ENCODE data around the gene SLC39A13. TPM values are rescaled to one million over a fixed set of nuclear protein-coding genes. Genes with fewer than 3 reads are reported as not detected.
A peak's percentile ranks its signal among the peaks of the same experiment; 100 is the strongest.

The SLC39A13 gene
- total RNA-seq, 1 donor from 2014 or later: 117 TPM

GRCh38 chr11:47415091-47415854, 6.9 kb downstream of the SLC39A13 start:
- DNase-seq (ENCODE audit: low read depth): no peak
- H3K36me3 ChIP-seq (ENCODE audit: control insufficient read depth, insufficient read depth, low read length): peaks cover 10% of the 10 kb centered on the region
- H3K4me3 ChIP-seq (ENCODE audit: low read depth, low read length): no peak overlapping the region
- TF ChIP-seq, protein P1, sequence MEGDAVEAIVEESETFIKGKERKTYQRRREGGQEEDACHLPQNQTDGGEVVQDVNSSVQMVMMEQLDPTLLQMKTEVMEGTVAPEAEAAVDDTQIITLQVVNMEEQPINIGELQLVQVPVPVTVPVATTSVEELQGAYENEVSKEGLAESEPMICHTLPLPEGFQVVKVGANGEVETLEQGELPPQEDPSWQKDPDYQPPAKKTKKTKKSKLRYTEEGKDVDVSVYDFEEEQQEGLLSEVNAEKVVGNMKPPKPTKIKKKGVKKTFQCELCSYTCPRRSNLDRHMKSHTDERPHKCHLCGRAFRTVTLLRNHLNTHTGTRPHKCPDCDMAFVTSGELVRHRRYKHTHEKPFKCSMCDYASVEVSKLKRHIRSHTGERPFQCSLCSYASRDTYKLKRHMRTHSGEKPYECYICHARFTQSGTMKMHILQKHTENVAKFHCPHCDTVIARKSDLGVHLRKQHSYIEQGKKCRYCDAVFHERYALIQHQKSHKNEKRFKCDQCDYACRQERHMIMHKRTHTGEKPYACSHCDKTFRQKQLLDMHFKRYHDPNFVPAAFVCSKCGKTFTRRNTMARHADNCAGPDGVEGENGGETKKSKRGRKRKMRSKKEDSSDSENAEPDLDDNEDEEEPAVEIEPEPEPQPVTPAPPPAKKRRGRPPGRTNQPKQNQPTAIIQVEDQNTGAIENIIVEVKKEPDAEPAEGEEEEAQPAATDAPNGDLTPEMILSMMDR (IDR thresholded peaks at IDR 0.05; ENCODE audit: insufficient read depth, low read length, poor library complexity, severe bottlenecking): no peak
- H3K27me3 ChIP-seq (ENCODE audit: control insufficient read depth, insufficient read depth, low read length): no peaks in the 10 kb centered on the region

- H3K4me3 ChIP-seq (ENCODE audit: low read depth, low read length): no peak overlapping the region
- no peaks in the 10 kb centered on the region for H3K27me3 ChIP-seq (ENCODE audit: control insufficient read depth, insufficient read depth, low read length)
- H3K36me3 ChIP-seq (ENCODE audit: control insufficient read depth, insufficient read depth, low read length): peaks cover 10% of the 10 kb centered on the region
- TF ChIP-seq, protein P1 (IDR thresholded peaks at IDR 0.05; ENCODE audit: insufficient read depth, low read length, poor library complexity, severe bottlenecking): no peak
- DNase-seq (ENCODE audit: low read depth): peak; percentile 69
Observed at GRCh38 chr11:47415949-47416472, 7.6 kb downstream of the SLC39A13 start.

GRCh38 chr11:47417712-47418111, 9.3 kb downstream of the SLC39A13 start:
- TF ChIP-seq, protein P1 (IDR thresholded peaks at IDR 0.05; ENCODE audit: insufficient read depth, low read length, poor library complexity, severe bottlenecking): no peak
- no peaks in the 10 kb centered on the region for H3K27me3 ChIP-seq (ENCODE audit: control insufficient read depth, insufficient read depth, low read length)
- H3K4me3 ChIP-seq (ENCODE audit: low read depth, low read length): no peak overlapping the region
- H3K36me3 ChIP-seq (ENCODE audit: control insufficient read depth, insufficient read depth, low read length): peaks cover 14% of the 10 kb centered on the region
- DNase-seq (ENCODE audit: low read depth): no peak

GRCh38 chr11:47418454-47419259, 10.3 kb downstream of the SLC39A13 start:
- H3K36me3 ChIP-seq (ENCODE audit: control insufficient read depth, insufficient read depth, low read length): peaks cover 14% of the 10 kb centered on the region
- TF ChIP-seq, protein P1 (IDR thresholded peaks at IDR 0.05; ENCODE audit: insufficient read depth, low read length, poor library complexity, severe bottlenecking): no peak
- no peak overlapping the region for H3K4me3 ChIP-seq (ENCODE audit: low read depth, low read length)
- no peaks in the 10 kb centered on the region for H3K27me3 ChIP-seq (ENCODE audit: control insufficient read depth, insufficient read depth, low read length)
- no peak for DNase-seq (ENCODE audit: low read depth)

DNA sequence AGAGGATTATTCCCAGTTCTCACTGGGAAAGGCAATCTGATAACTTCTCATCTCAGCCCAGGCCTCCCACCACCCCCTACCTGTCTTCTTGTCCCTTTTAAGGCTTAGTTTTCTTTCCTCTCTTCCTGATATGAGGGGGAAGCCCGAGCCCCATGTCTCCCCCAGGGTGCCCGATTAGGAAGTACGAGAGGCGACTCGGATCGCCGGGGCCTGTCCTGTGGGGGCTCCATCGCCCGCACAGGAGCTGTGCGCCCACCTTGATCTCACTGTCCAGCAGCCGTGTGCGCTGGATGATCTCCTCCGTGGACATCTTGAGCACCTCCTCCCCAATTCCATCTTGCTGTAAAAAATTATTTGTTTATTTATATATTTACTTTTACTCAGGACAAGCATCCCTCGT, 17.2 kb downstream of the SLC39A13 start:
- no peak for DNase-seq (ENCODE audit: low read depth)
- TF ChIP-seq, protein P1 (IDR thresholded peaks at IDR 0.05; ENCODE audit: insufficient read depth, low read length, poor library complexity, severe bottlenecking): no peak
- H3K36me3 ChIP-seq (ENCODE audit: control insufficient read depth, insufficient read depth, low read length): peaks cover 4% of the 10 kb centered on the region
- peak overlapping the region; percentile 99 for H3K4me3 ChIP-seq (ENCODE audit: low read depth, low read length)
- no peaks in the 10 kb centered on the region for H3K27me3 ChIP-seq (ENCODE audit: control insufficient read depth, insufficient read depth, low read length)
